ENCODE data around the gene NAA38. TPM values are rescaled to one million over a fixed set of nuclear protein-coding genes. Genes with fewer than 3 reads are reported as not detected.
"Not testable (repeated sequence)": the region's sequence is repeated elsewhere in the genome, so short reads cannot be mapped to it uniquely, and the experiment has no call there.

NAA38 gene
- total RNA-seq, 2 donors from 2014 or later, result 59.5 to 133 TPM

DNA sequence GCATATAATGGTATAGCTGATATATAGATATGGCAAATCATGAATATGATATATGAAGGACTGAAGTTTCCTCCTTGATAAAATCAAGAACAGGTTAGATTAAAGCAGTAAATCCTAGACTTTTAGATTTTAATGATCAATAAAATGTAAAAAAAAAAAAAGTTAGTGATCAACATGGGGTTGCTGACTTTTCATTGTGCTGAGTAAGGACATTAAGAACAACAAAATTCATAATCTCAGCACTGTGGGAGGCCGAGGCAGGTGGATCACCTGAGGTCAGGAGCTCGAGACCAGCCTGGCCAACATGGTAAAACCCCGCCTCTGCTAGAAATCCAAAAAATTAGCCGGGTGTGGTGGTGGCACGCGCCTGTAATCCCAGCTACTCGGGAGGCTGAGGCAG lies 20.9 kb upstream of the NAA38 start:
- no peaks in the 10 kb centered on the region for H3K4me1 ChIP-seq
- H3K9me3 ChIP-seq, result no peaks in the 10 kb centered on the region
- no peak overlapping the region for H3K9ac ChIP-seq (ENCODE audit: low read depth in 2 of 2, low read length in 2 of 2)
- H3K4me3 ChIP-seq, result no peak overlapping the region
- H3K36me3 ChIP-seq, result no peaks in the 10 kb centered on the region
- intact Hi-C loops (cut with DNase I), result no loop called here
- TF ChIP-seq, protein P1, sequence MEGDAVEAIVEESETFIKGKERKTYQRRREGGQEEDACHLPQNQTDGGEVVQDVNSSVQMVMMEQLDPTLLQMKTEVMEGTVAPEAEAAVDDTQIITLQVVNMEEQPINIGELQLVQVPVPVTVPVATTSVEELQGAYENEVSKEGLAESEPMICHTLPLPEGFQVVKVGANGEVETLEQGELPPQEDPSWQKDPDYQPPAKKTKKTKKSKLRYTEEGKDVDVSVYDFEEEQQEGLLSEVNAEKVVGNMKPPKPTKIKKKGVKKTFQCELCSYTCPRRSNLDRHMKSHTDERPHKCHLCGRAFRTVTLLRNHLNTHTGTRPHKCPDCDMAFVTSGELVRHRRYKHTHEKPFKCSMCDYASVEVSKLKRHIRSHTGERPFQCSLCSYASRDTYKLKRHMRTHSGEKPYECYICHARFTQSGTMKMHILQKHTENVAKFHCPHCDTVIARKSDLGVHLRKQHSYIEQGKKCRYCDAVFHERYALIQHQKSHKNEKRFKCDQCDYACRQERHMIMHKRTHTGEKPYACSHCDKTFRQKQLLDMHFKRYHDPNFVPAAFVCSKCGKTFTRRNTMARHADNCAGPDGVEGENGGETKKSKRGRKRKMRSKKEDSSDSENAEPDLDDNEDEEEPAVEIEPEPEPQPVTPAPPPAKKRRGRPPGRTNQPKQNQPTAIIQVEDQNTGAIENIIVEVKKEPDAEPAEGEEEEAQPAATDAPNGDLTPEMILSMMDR (IDR thresholded peaks at IDR 0.05), result no peak
- DNase-seq, result no peak
- no peak overlapping the region for H3K27ac ChIP-seq
- H3K27me3 ChIP-seq, result no peaks in the 10 kb centered on the region

DNA sequence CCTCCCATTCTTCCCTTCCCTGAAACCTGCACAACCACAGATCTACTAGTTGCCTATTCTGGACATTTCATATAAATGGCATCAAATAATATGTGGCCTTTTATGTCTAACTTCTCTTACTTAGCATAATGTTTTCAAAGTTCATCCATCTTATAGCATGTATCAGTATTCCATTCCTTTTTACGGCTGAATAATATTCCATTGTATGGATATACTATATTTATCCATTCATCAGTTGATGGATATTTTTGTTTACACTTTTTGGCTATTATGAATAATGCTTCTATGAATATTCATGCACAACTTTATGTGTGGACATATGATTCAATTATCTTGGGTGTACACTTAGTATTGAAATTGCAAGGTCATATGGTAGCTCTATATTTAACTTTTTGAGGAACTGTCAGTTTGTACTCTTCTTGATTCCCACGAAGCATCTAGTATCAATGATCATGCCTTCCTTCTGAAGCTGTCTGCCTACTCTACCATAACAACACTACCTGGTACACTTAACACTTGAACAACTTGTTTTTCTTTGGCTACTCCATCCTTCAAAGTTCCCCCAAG lies 18.5 kb upstream of the NAA38 start:
- H3K27ac ChIP-seq, result no peak overlapping the region
- no peaks in the 10 kb centered on the region for H3K4me1 ChIP-seq
- intact Hi-C loops (cut with DNase I), result no loop called here
- TF ChIP-seq, protein P1 (IDR thresholded peaks at IDR 0.05), result no peak
- H3K36me3 ChIP-seq, result no peaks in the 10 kb centered on the region
- DNase-seq, result no peak
- no peaks in the 10 kb centered on the region for H3K9me3 ChIP-seq
- H3K9ac ChIP-seq (ENCODE audit: low read depth in 2 of 2, low read length in 2 of 2), result no peak overlapping the region
- H3K27me3 ChIP-seq, result no peaks in the 10 kb centered on the region
- H3K4me3 ChIP-seq, result no peak overlapping the region

DNA sequence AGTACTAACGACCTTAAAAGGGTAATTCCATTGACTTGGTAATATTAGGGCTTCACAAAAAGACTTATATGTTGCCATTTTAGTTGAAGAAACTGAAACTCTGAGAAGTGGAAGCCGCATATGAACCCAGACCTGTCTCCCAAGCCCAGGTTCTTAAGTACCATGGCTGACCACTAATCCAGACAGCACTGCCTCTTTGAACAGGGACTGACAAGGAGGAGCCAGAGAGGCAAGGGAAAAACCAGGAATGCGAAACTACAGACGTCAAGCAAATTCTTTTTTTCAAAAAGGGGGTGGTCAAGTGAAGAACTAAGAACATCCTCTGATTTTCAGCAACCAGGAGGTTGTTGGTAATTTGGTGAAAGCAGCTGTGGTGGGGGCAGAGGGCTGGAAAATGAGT lies 15.7 kb upstream of the NAA38 start:
- H3K4me3 ChIP-seq, result no peak overlapping the region
- no peaks in the 10 kb centered on the region for H3K36me3 ChIP-seq
- no peak for DNase-seq
- H3K27ac ChIP-seq, result no peak overlapping the region
- H3K9ac ChIP-seq (ENCODE audit: low read depth in 2 of 2, low read length in 2 of 2), result no peak overlapping the region
- H3K27me3 ChIP-seq, result no peaks in the 10 kb centered on the region
- TF ChIP-seq, protein P1 (IDR thresholded peaks at IDR 0.05), result no peak
- H3K4me1 ChIP-seq, result no peaks in the 10 kb centered on the region
- no peaks in the 10 kb centered on the region for H3K9me3 ChIP-seq
- intact Hi-C loops (cut with DNase I), result loop anchor here (5.0 kb wide), 1 partner anchor 174 kb away; no protein-coding TSS in a partner anchor

DNA sequence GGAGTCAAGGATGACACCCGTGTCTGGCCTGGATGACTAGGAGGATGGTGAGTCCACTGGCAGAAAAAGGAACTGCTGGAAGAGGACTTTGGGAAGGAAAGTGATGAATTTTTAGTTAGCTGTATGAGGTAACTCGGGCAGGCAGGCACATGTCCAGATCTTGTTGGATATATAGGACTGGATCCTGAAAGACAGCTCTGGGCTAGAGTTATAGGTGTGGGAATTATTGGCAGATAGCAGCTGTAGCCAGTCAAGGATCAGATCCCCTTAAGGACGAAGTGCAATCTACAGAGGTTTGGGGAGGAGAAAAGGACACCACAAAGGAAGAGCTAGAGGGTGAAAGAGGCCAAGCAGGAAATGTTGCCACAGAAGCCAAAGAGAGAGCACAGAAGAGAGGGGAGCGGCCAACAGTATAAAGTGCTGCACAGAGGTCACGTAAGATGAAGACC lies 10.5 kb upstream of the NAA38 start:
- TF ChIP-seq, protein P1 (IDR thresholded peaks at IDR 0.05), result no peak
- H3K36me3 ChIP-seq, result no peaks in the 10 kb centered on the region
- H3K9ac ChIP-seq (ENCODE audit: low read depth in 2 of 2, low read length in 2 of 2), result peak overlapping the region; percentile 2 to 9
- intact Hi-C loops (cut with DNase I), result no loop called here
- H3K9me3 ChIP-seq, result no peaks in the 10 kb centered on the region
- no peaks in the 10 kb centered on the region for H3K27me3 ChIP-seq
- no peak overlapping the region for H3K27ac ChIP-seq
- H3K4me3 ChIP-seq, result no peak overlapping the region
- no peak for DNase-seq
- no peaks in the 10 kb centered on the region for H3K4me1 ChIP-seq

DNA sequence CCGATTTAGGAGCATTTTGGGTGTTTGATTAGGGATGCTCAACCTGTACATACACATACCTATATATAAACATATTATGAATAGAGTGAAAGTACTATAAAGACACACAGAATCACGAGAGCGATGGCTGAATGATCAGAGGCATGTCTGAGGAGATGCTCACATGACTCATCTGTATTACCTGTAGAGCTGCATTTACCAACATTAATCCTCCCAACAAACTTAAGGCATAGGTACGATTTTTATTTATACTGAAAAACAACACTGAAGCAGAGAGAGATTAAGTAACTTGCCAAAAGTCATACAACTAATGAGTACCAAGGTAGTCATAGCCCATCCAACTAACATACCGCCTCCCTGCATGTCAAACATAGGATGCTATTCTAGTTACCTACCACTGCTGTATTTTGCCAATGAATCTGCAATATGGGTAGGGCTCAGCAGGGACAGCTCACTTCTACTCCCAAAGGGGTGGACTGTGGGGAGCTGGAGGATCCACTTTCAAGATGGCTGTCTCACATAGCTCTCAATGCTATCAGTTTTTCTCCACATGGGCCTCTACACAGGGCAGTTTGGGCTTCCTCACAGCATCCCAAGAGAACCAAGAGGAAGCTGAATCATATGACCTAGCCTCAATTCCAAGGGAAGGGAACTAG lies 7.8 kb upstream of the NAA38 start:
- no peak overlapping the region for H3K27ac ChIP-seq
- no peaks in the 10 kb centered on the region for H3K36me3 ChIP-seq
- H3K9ac ChIP-seq (ENCODE audit: low read depth in 2 of 2, low read length in 2 of 2), result no peak overlapping the region
- H3K4me1 ChIP-seq, result no peaks in the 10 kb centered on the region
- TF ChIP-seq, protein P1 (IDR thresholded peaks at IDR 0.05), result no peak
- no peaks in the 10 kb centered on the region for H3K27me3 ChIP-seq
- H3K9me3 ChIP-seq, result no peaks in the 10 kb centered on the region
- intact Hi-C loops (cut with DNase I), result loop anchor here (2.0 kb wide), 1 partner anchor 26 kb away; no protein-coding TSS in a partner anchor
- no peak for DNase-seq
- no peak overlapping the region for H3K4me3 ChIP-seq

DNA sequence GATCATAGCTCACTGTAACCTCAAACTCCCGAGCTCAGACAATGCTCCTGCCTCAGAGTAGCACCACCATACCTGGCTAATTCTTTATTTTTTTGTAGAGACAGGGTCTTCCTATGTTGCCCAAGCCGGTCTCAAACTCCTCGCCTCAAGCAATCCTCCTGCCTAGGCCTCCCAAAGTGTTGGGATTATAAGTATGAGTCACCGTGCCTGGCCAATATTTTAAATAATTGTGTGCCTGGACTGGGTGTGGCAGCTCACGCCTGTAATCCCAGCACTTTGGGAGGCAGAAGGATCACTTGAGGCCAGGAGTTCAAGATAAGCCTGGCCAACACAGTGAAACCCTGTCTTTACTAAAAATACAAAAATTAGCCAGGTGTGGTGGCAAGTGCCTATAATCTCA lies 7.0 kb upstream of the NAA38 start:
- H3K9me3 ChIP-seq; H3K4me3 ChIP-seq; H3K27me3 ChIP-seq; H3K4me1 ChIP-seq; H3K9ac ChIP-seq (ENCODE audit: low read depth in 2 of 2, low read length in 2 of 2); H3K36me3 ChIP-seq; H3K27ac ChIP-seq; DNase-seq: not testable (repeated sequence)
- intact Hi-C loops (cut with DNase I), result loop anchor here (2.0 kb wide), 1 partner anchor 26 kb away; no protein-coding TSS in a partner anchor
